HepG2 (cell line): Measurements from ENCODE around the gene C7orf57. TPM values are rescaled to one million over a fixed set of nuclear protein-coding genes. Genes with fewer than 3 reads are reported as not detected.

Experiments used
- BORCS8-MEF2B ChIP-seq: sonication (generic); formaldehyde crosslinking; IDR thresholded peaks from 2 replicates; pipeline ENCODE4 v1.8.0; 2022; ENCODE audit warnings: mild to moderate bottlenecking, missing genetic modification reagents
- CEBPG ChIP-seq: IDR thresholded peaks from 2 replicates; pipeline ENCODE4 v1.6.1; 2016
- FOXA1 ChIP-seq, 2 experiments: fragments of 450-650 bp in 1 of 2; sonication (generic) in 1 of 2; formaldehyde crosslinking in 1 of 2; IDR thresholded peaks; 2 replicates each; pipeline versions ENCODE4 v1.4.0 to v1.6.1; 2016 to 2020; ENCODE audit warnings: missing genetic modification reagents in 1 of 2
- FOXA3 ChIP-seq: IDR thresholded peaks from 2 replicates; pipeline ENCODE4 v1.6.1; 2016; ENCODE audit warnings: missing genetic modification reagents, missing compliant biosample characterization
- HDAC2 ChIP-seq: sonication (generic); formaldehyde crosslinking; IDR thresholded peaks from 2 replicates; pipeline ENCODE4 v1.4.0; 2020; ENCODE audit warnings: missing genetic modification reagents
- HNRNPUL1 ChIP-seq: fragments of 200-400 bp; formaldehyde crosslinking; IDR thresholded peaks from 2 replicates; pipeline ENCODE4 v1.6.1; 2017; ENCODE audit warnings: low read depth, mild to moderate bottlenecking, low read length, moderate library complexity
- NFKB2 ChIP-seq: sonication (generic); formaldehyde crosslinking; IDR thresholded peaks from 2 replicates; pipeline ENCODE4 v1.4.0; 2020; ENCODE audit warnings: missing genetic modification reagents, borderline replicate concordance
- ONECUT2 ChIP-seq: sonication (generic); formaldehyde crosslinking; IDR thresholded peaks from 2 replicates; pipeline ENCODE4 v1.4.0; 2020; ENCODE audit warnings: missing genetic modification reagents
- SNAPC2 ChIP-seq: sonication (generic); formaldehyde crosslinking; IDR thresholded peaks from 2 replicates; pipeline ENCODE4 v1.8.1; 2022; ENCODE audit warnings: mild to moderate bottlenecking, missing genetic modification reagents
- SOX5 ChIP-seq: IDR thresholded peaks from 2 replicates; pipeline ENCODE4 v1.6.1; 2016; ENCODE audit warnings: borderline replicate concordance
- TBX3 ChIP-seq: fragments of 450-650 bp; IDR thresholded peaks from 2 replicates; pipeline ENCODE4 v1.6.1; 2017; ENCODE audit warnings: antibody characterized with exemption, mild to moderate bottlenecking, inconsistent platforms, borderline replicate concordance
- THAP11 ChIP-seq: IDR thresholded peaks from 2 replicates; pipeline ENCODE4 v1.6.1; 2016; ENCODE audit warnings: missing biosample characterization, missing genetic modification reagents
- ZEB1 ChIP-seq: IDR thresholded peaks from 2 replicates; pipeline ENCODE4 v1.6.1; 2012; ENCODE audit warnings: mild to moderate bottlenecking, low read depth, inconsistent platforms; ENCODE audit not compliant: insufficient replicate concordance
- ZNF232 ChIP-seq: sonication (generic); formaldehyde crosslinking; IDR thresholded peaks from 2 replicates; pipeline ENCODE4 v1.4.0; 2020; ENCODE audit warnings: missing genetic modification reagents, borderline replicate concordance
- ZNF235 ChIP-seq: sonication (generic); formaldehyde crosslinking; IDR thresholded peaks from 2 replicates; pipeline ENCODE4 v1.8.1; 2023; ENCODE audit warnings: mild to moderate bottlenecking, missing genetic modification reagents, borderline replicate concordance
- ZNF30 ChIP-seq: sonication (generic); formaldehyde crosslinking; IDR thresholded peaks from 2 replicates; pipeline ENCODE4 v1.5.0; 2020; ENCODE audit warnings: mild to moderate bottlenecking, missing genetic modification reagents
- ZNF383 ChIP-seq: sonication (generic); formaldehyde crosslinking; IDR thresholded peaks from 2 replicates; pipeline ENCODE4 v1.4.0; 2020; ENCODE audit warnings: missing genetic modification reagents, mild to moderate bottlenecking, borderline replicate concordance
- ZNF430 ChIP-seq: sonication (generic); formaldehyde crosslinking; IDR thresholded peaks from 2 replicates; pipeline ENCODE4 v1.9.0; 2021; ENCODE audit warnings: mild to moderate bottlenecking, missing genetic modification reagents
- ZNF557 ChIP-seq: sonication (generic); formaldehyde crosslinking; IDR thresholded peaks from 2 replicates; pipeline ENCODE4 v1.4.0; 2020; ENCODE audit warnings: missing genetic modification reagents
- ZNF619 ChIP-seq: sonication (generic); formaldehyde crosslinking; IDR thresholded peaks from 2 replicates; pipeline ENCODE4 v1.4.0; 2020; ENCODE audit warnings: mild to moderate bottlenecking, missing genetic modification reagents
- polyA plus RNA-seq, 8 experiments: library from polyadenylated mRNA; depleted of rRNA in 3 of 8; stranded (reverse) in 7 of 8; unstranded in 1 of 8; fragments of >200 nt; fragmentation: Illumina TruSeq in 4 of 8; extraction: Trizol in 4 of 8; gene quantifications; 2 replicates each; pipeline versions ENCODE4 v1.2.1 to v1.2.3, GENCODE V29; 2011 to 2016; ENCODE audit warnings: low read depth in 4 of 8, missing spikeins in 1 of 8, mixed read lengths in 1 of 8; ENCODE audit not compliant: insufficient read depth in 1 of 8
- total RNA-seq, 5 experiments: library from RNA; depleted of rRNA; stranded (reverse); fragments of >200 nt; fragmentation: Illumina TruSeq; extraction: Trizol; gene quantifications; 2 replicates each; pipeline ENCODE4 v1.2.3, GENCODE V29; 2016; ENCODE audit warnings: low read depth in 1 of 5
- TF ChIP-seq, protein P1 (sequence below): sonication (generic); IDR thresholded peaks from 2 replicates; pipeline ENCODE4 v1.6.1; 2016; ENCODE audit warnings: low read depth, borderline replicate concordance
- TF ChIP-seq, protein P2 (sequence below): sonication (generic); formaldehyde crosslinking; IDR thresholded peaks from 2 replicates; pipeline ENCODE4 v1.4.0; 2020; ENCODE audit warnings: mild to moderate bottlenecking, low read depth, missing genetic modification reagents
- TF ChIP-seq, protein P3 (sequence below): sonication (generic); formaldehyde crosslinking; IDR thresholded peaks from 2 replicates; pipeline ENCODE4 v1.4.0; 2020; ENCODE audit warnings: mild to moderate bottlenecking, missing genetic modification reagents
- TF ChIP-seq, protein P4 (sequence below): sonication (generic); formaldehyde crosslinking; IDR thresholded peaks from 2 replicates; pipeline ENCODE4 v1.4.0; 2020; ENCODE audit warnings: missing genetic modification reagents, mild to moderate bottlenecking, borderline replicate concordance

Gene C7orf57
- total and polyA plus RNA-seq, 2 of the 13 experiments (the other 11 are each of a cell fraction or from before 2014, with no cell fraction given), result not detected

- TF ChIP-seq ZNF557 (CRISPR knock-in tag) (no peak), ZNF235 (CRISPR knock-in tag) (0 out of 2 replicates have a peak, but pooled peaks have one; percentile 0), CEBPG (peak; percentile 78), ZNF383 (CRISPR knock-in tag) (0 out of 2 replicates have a peak, but pooled peaks have one; percentile 46), ZNF430 (CRISPR knock-in tag) (no peak; the same call in 1 of the 2 replicates), SNAPC2 (CRISPR knock-in tag) (no peak), ZNF619 (CRISPR knock-in tag) (no peak), HDAC2 (CRISPR knock-in tag) (no peak), FOXA1 (IDR thresholded peaks at IDR 0.05) (no peak), FOXA1 (CRISPR knock-in tag; IDR thresholded peaks at IDR 0.05) (peak; percentile 27; the same call in 1 of the 2 replicates), SOX5 (CRISPR knock-in tag) (0 out of 2 replicates have a peak, but pooled peaks have one; percentile 6), ZNF30 (no peak), ONECUT2 (CRISPR knock-in tag) (no peak), NFKB2 (CRISPR knock-in tag) (no peak), THAP11 (CRISPR knock-in tag) (0 out of 2 replicates have a peak, but pooled peaks have one; percentile 34), ZNF232 (CRISPR knock-in tag) (no peak), FOXA3 (CRISPR knock-in tag) (peak; percentile 45; the same call in 1 of the 2 replicates), TBX3 (no peak), ZEB1 (no peak), HNRNPUL1 (no peak), BORCS8-MEF2B (CRISPR knock-in tag) (peak; percentile 43; the same call in 1 of the 2 replicates)
- TF ChIP-seq, protein P1, sequence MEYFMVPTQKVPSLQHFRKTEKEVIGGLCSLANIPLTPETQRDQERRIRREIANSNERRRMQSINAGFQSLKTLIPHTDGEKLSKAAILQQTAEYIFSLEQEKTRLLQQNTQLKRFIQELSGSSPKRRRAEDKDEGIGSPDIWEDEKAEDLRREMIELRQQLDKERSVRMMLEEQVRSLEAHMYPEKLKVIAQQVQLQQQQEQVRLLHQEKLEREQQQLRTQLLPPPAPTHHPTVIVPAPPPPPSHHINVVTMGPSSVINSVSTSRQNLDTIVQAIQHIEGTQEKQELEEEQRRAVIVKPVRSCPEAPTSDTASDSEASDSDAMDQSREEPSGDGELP, result no peak; the same call in 1 of the 2 replicates
- TF ChIP-seq, protein P2, sequence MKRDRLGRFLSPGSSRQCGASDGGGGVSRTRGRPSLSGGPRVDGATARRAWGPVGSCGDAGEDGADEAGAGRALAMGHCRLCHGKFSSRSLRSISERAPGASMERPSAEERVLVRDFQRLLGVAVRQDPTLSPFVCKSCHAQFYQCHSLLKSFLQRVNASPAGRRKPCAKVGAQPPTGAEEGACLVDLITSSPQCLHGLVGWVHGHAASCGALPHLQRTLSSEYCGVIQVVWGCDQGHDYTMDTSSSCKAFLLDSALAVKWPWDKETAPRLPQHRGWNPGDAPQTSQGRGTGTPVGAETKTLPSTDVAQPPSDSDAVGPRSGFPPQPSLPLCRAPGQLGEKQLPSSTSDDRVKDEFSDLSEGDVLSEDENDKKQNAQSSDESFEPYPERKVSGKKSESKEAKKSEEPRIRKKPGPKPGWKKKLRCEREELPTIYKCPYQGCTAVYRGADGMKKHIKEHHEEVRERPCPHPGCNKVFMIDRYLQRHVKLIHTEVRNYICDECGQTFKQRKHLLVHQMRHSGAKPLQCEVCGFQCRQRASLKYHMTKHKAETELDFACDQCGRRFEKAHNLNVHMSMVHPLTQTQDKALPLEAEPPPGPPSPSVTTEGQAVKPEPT (CRISPR knock-in tag), result no peak
- TF ChIP-seq, protein P3, sequence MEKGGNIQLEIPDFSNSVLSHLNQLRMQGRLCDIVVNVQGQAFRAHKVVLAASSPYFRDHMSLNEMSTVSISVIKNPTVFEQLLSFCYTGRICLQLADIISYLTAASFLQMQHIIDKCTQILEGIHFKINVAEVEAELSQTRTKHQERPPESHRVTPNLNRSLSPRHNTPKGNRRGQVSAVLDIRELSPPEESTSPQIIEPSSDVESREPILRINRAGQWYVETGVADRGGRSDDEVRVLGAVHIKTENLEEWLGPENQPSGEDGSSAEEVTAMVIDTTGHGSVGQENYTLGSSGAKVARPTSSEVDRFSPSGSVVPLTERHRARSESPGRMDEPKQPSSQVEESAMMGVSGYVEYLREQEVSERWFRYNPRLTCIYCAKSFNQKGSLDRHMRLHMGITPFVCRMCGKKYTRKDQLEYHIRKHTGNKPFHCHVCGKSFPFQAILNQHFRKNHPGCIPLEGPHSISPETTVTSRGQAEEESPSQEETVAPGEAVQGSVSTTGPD, result 0 out of 2 replicates have a peak, but pooled peaks have one; percentile 54
- TF ChIP-seq, protein P4, sequence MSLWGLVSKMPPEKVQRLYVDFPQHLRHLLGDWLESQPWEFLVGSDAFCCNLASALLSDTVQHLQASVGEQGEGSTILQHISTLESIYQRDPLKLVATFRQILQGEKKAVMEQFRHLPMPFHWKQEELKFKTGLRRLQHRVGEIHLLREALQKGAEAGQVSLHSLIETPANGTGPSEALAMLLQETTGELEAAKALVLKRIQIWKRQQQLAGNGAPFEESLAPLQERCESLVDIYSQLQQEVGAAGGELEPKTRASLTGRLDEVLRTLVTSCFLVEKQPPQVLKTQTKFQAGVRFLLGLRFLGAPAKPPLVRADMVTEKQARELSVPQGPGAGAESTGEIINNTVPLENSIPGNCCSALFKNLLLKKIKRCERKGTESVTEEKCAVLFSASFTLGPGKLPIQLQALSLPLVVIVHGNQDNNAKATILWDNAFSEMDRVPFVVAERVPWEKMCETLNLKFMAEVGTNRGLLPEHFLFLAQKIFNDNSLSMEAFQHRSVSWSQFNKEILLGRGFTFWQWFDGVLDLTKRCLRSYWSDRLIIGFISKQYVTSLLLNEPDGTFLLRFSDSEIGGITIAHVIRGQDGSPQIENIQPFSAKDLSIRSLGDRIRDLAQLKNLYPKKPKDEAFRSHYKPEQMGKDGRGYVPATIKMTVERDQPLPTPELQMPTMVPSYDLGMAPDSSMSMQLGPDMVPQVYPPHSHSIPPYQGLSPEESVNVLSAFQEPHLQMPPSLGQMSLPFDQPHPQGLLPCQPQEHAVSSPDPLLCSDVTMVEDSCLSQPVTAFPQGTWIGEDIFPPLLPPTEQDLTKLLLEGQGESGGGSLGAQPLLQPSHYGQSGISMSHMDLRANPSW (CRISPR knock-in tag), result no peak
Observed at GRCh38 chr7:48088559-48089045, 53.3 kb downstream of the C7orf57 start (continued).
